Measurements from ENCODE around the gene DCAF8L1.

DNA sequence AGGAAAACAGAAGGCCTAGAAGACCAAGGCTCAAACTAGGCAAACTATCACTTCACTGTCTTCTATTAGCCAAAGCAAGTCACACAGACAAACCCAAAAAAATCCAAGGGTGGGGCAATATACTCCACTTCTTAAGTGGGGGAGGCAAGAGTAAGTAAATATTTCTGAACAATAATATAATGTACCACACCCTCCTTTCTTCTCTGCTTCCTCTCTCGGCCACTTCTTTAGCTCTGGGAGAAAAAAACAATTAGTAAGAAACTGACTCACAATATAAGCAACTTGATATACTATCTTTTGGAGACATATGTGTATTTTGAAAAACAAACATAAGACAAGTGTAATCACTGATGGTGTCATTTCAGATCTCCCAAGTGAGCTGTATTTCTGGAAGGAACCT, 14.8 kb downstream of the DCAF8L1 start:
- TF ChIP-seq, protein P1, sequence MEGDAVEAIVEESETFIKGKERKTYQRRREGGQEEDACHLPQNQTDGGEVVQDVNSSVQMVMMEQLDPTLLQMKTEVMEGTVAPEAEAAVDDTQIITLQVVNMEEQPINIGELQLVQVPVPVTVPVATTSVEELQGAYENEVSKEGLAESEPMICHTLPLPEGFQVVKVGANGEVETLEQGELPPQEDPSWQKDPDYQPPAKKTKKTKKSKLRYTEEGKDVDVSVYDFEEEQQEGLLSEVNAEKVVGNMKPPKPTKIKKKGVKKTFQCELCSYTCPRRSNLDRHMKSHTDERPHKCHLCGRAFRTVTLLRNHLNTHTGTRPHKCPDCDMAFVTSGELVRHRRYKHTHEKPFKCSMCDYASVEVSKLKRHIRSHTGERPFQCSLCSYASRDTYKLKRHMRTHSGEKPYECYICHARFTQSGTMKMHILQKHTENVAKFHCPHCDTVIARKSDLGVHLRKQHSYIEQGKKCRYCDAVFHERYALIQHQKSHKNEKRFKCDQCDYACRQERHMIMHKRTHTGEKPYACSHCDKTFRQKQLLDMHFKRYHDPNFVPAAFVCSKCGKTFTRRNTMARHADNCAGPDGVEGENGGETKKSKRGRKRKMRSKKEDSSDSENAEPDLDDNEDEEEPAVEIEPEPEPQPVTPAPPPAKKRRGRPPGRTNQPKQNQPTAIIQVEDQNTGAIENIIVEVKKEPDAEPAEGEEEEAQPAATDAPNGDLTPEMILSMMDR (IDR thresholded peaks at IDR 0.05), result no peak
- no peak for TF ChIP-seq GABPA (IDR thresholded peaks at IDR 0.05; ENCODE audit: low read depth)

Data from SK-N-SH (cell line).